Hematopoietic multipotent progenitor cell treated with erythropoietin and hydrocortisone succinate and interleukin-3 and kit ligand, for 17 days (in vitro differentiated cells): ENCODE results near the gene PTGES2.
A peak's percentile ranks its signal among the peaks of the same experiment; 100 is the strongest.
"Not testable (repeated sequence)": the region's sequence is repeated elsewhere in the genome, so short reads cannot be mapped to it uniquely, and the experiment has no call there.

Source experiments
- DNase-seq: peaks from one replicate; pipeline ENCODE4 v3.0.0-alpha.2; 2015; ENCODE audit warnings: low spot score

Gene PTGES2

GRCh38 chr9:128087262-128087661 is 40.3 kb downstream of the PTGES2 start:
- DNase-seq: no peak

DNA sequence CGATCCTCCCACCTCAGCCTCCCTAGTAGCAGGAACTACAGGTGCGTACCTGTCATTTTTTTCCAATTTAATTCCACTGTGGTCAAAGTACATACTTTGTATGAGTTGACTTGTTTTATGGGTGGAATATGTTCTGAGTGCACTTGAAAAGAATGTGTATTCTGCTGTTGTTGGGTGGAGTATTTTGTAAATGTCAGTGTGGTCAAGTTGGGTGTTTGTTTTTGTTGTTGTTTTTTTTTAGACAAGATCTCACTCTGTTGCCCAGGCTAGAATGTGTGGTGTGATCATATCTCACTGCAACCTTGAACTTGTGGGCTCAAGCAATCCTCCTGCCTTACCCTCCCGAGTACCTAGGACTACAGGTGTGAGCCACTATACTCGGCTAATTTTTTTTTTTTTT is 41.6 kb downstream of the PTGES2 start:
- no peak for DNase-seq

DNA sequence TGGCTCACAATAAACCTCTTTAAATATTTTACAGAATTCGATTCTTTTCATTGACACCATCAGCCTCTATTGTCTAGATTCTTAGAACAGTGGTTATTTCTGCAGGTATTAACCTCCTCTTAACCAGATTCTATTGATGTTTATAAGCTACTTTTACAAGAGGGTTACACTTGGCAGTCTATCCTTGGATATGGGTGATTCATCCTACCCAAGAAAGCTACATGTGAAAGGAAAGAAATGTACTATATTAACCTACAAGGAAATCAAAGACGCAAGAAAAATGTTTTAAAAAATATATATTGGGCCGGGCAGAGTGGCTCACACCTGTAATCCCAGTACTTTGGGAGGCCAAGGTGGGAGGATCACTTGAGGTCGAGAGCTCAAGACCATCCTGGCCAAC is 42.8 kb downstream of the PTGES2 start:
- no peak for DNase-seq

- DNase-seq: peak; percentile 23
These were observed 45.4 kb downstream of the PTGES2 start for GRCh38 chr9:128082151-128082550.

DNA sequence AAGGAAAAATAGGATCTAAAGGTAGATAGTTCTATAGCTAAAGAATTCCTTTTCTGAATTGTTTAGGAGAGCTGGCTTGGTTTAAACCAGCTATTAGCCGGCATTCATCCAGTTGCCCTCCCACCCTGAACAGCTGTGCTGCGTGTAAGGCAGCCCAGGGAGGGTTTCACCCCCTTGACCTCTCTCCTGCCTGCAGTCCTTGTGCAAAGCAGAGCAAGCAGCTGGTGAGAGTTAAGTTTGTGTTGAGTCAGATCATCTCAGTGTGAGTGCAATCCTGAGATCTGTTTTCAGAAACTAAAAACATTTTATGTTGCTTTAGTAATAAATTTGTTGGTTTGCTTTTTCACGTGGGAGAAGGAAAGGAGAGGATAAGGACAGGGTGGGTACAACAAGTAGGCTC is 46.5 kb downstream of the PTGES2 start:
- no peak for DNase-seq

GRCh38 chr9:128080206-128080605 is 47.3 kb downstream of the PTGES2 start:
- no peak for DNase-seq

GRCh38 chr9:128078504-128079434 is 48.8 kb downstream of the PTGES2 start:
- peak; percentile 72 for DNase-seq

DNA sequence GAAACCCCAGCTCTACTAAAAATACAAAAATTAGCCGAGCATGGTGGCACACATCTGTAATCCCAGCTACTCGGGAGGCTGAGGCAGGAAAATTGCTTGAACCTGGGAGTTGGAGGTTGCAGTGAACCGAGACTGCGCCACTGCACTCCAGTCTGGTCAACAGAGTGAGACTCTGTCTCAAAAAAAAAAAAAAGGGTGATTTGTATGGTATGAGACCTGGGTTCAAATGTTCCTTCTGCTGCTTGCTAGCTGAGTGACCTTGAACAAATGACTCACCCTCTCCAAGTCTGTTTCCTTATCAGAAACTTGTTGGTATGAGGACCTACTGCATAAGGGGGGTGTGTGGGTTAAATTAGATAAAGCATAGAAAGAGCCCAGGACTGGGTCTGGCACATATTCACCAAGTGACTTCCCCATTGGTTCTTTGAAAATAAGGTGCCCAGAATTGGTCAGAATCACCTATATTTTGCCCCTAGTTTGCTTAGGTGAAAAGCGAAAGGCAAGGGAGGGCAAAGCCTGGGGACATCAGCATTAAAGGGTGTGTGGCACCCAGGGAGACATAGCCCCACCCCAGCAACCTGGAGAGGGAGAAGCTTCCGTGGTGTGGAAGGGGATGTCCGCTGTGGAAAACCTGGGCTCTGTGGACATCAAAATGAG is 49.6 kb downstream of the PTGES2 start:
- peak; percentile 69 for DNase-seq

DNA sequence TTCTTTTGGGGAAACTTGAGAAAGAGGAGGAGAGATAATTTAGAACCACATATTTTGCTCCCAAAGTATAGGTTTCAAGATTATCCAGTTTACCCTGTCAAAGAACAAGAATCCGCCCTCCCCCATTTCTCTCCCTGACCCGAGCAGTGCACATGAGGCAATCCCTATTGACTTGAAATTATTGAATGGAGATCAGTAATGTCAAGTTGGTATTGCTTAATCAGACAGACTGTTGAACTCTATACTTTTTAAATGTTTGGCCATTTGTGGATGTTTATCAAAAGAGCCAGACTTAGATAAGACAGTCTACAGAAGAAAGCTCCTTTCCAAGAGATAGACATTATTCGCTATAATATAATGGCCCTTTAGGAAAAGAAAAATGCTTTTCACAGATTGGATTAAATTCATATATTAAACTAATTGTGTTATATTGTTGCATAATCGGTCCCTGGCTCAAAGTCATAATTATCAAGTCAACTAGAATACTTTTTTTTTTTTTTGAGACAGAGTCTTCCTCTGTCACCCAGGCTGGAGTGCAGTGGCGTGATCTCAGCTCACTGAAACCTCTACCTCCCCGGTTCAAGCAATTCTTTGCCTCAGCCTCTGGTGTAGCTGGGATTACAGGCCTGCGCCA is 54.2 kb downstream of the PTGES2 start:
- DNase-seq: peak; percentile 29

GRCh38 chr9:128072144-128073021 is 55.1 kb downstream of the PTGES2 start:
- peak; percentile 70 for DNase-seq

GRCh38 chr9:128071475-128071874 is 56.1 kb downstream of the PTGES2 start:
- DNase-seq: not testable (repeated sequence)

DNA sequence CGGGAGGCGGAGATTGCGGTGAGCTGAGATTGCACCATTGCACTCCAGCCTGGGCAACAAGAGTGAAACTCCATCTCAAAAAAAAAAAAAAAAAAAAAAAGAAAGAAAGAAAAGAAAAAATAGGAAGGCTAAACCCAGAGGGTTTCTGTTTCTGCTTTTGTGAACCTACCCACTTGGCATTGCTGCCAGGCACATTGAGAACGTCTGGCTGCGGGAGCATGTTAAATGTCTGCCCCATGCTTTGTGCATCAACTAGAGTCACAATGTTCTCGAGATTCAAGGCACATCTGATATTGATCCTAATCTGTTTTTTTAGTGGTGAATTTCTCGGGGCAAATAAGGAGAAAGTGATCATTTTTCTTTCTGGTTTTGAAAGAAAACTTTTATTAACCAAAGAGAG is 56.7 kb downstream of the PTGES2 start:
- no peak for DNase-seq
